Keratinocyte (primary cell): ENCODE data around the gene DNAJB8.

Experiments
- CTCF ChIP-seq, 3 experiments: IDR thresholded peaks in 1 of 3; conservative IDR thresholded peaks in 1 of 3; optimal IDR thresholded peaks in 1 of 3; 2 replicates in 2 of 3; 3 replicates in 1 of 3; pipeline versions ENCODE3 to v1.5.1; 2011; ENCODE audit warnings: low read length in 3 of 3, mild to moderate bottlenecking in 3 of 3, moderate library complexity in 2 of 3, control low read depth in 1 of 3, inconsistent platforms in 1 of 3; ENCODE audit not compliant: insufficient read depth in 2 of 3; ENCODE audit errors: extremely low read depth in 1 of 3
- EZH2 ChIP-seq: IDR thresholded peaks from one replicate; pipeline ENCODE4 v1.6.1; 2012; ENCODE audit warnings: inconsistent platforms, mild to moderate bottlenecking, low read length, moderate library complexity

- TF ChIP-seq CTCF (optimal IDR thresholded peaks at IDR 0.05 in 1 of 3, IDR thresholded peaks at IDR 0.05 in 1 of 3, conservative IDR thresholded peaks at IDR 0.05 in 1 of 3; ENCODE audit: extremely low read depth in 1 of 3, insufficient read depth in 2 of 3, low read length in 3 of 3) (no peak), EZH2 (no peak)
Observed at GRCh38 chr3:128502712-128503111, 36.0 kb upstream of the DNAJB8 start.
